K562 (cell line): ENCODE measurements around the gene SPATA2. TPM values are rescaled to one million over a fixed set of nuclear protein-coding genes. Genes with fewer than 3 reads are reported as not detected.

Experiments used
- ETV5 ChIP-seq: sonication (generic); formaldehyde crosslinking; IDR thresholded peaks from 2 replicates; pipeline ENCODE4 v1.4.0; 2020; ENCODE audit warnings: low read depth, mild to moderate bottlenecking, missing genetic modification reagents
- GABPA ChIP-seq: fragments of 200-800 bp; sonication (Bioruptor generic); conservative IDR thresholded peaks from 2 replicates; pipeline ENCODE4 v1.6.1; 2016; ENCODE audit warnings: low read depth, missing genetic modification characterization, missing compliant biosample characterization
- HDAC3 ChIP-seq: fragments of 450-650 bp; IDR thresholded peaks from 2 replicates; pipeline ENCODE4 v1.6.1; 2018; ENCODE audit warnings: borderline replicate concordance, mild to moderate bottlenecking, moderate library complexity; ENCODE audit not compliant: partially characterized antibody
- MAFG ChIP-seq: fragments of 450-650 bp; conservative IDR thresholded peaks from 2 replicates; pipeline ENCODE4 v1.6.1; 2016; ENCODE audit warnings: missing genetic modification characterization, missing compliant biosample characterization
- MNT ChIP-seq, 2 experiments: fragments of 450-650 bp; conservative IDR thresholded peaks; 2 replicates each; pipeline ENCODE4 v1.6.1; 2017; ENCODE audit warnings: mild to moderate bottlenecking in 2 of 2, moderate library complexity in 2 of 2
- PHF8 ChIP-seq: fragments of 200-600 bp; sonication (generic); IDR thresholded peaks from 2 replicates; pipeline ENCODE4 v1.6.1; 2012; ENCODE audit warnings: mixed run types, mild to moderate bottlenecking, inconsistent platforms, low read length, moderate library complexity, borderline replicate concordance
- RBM34 ChIP-seq: fragments of 200-400 bp; formaldehyde crosslinking; IDR thresholded peaks from 2 replicates; pipeline ENCODE4 v1.6.1; 2018; ENCODE audit warnings: low read length, borderline replicate concordance; ENCODE audit not compliant: insufficient read depth
- STAT6 ChIP-seq: sonication (generic); formaldehyde crosslinking; IDR thresholded peaks from 2 replicates; pipeline ENCODE4 v1.8.1; 2023; ENCODE audit warnings: mild to moderate bottlenecking, missing genetic modification reagents
- TAF1 ChIP-seq: IDR thresholded peaks from 2 replicates; pipeline ENCODE4 v1.6.1; 2011; ENCODE audit warnings: mild to moderate bottlenecking, low read length, moderate library complexity; ENCODE audit not compliant: insufficient read depth, control insufficient read depth, severe bottlenecking; ENCODE audit errors: extremely low read depth
- THAP12 ChIP-seq: fragments of 250-450 bp; sonication (Bioruptor Pico); IDR thresholded peaks from 2 replicates; pipeline ENCODE4 v1.9.0; 2021; ENCODE audit warnings: mild to moderate bottlenecking, inconsistent platforms
- ZFP30 ChIP-seq: fragments of 250-450 bp; sonication (Bioruptor Pico); IDR thresholded peaks from 2 replicates; pipeline ENCODE4 v1.8.0; 2022; ENCODE audit warnings: moderate library complexity, mild to moderate bottlenecking, inconsistent platforms, borderline replicate concordance
- ZFPM2 ChIP-seq: fragments of 250-450 bp; sonication (Bioruptor Pico); IDR thresholded peaks from 2 replicates; pipeline ENCODE4 v1.5.1; 2022; ENCODE audit warnings: mild to moderate bottlenecking
- ZNF41 ChIP-seq: fragments of 250-450 bp; sonication (Bioruptor Pico); conservative IDR thresholded peaks from 2 replicates; pipeline ENCODE4 v1.4.0; 2020; ENCODE audit warnings: mild to moderate bottlenecking
- polyA plus RNA-seq, 8 experiments: library from polyadenylated mRNA; depleted of rRNA in 4 of 8; stranded (reverse) in 5 of 8; unstranded in 3 of 8; fragments of >200 nt; fragmentation: Nextera tagmentation in 2 of 8; fragmentation: Illumina TruSeq in 1 of 8; extraction: Ambion mirVana in 2 of 8; extraction: Trizol in 1 of 8; gene quantifications; 2 replicates each; pipeline versions ENCODE4 v1.2.1 to v1.2.3, GENCODE V29; 2011 to 2014; ENCODE audit warnings: inconsistent platforms in 1 of 8, missing spikeins in 1 of 8
- total RNA-seq, 7 experiments: library from RNA; depleted of rRNA in 6 of 7; stranded (reverse); fragments of >200 nt in 6 of 7; fragmentation: Illumina TruSeq in 2 of 7; extraction: Trizol in 2 of 7; gene quantifications; 2 replicates each; pipeline versions ENCODE4 v1.2.1 to v1.2.3, GENCODE V29; 2011 to 2021; ENCODE audit warnings: low replicate concordance in 1 of 7
- TF ChIP-seq, protein P1 (sequence below): sonication (generic); formaldehyde crosslinking; IDR thresholded peaks from 2 replicates; pipeline ENCODE4 v1.8.0; 2022; ENCODE audit warnings: mild to moderate bottlenecking, missing genetic modification reagents
- TF ChIP-seq, protein P2 (sequence below): IDR thresholded peaks from 2 replicates; pipeline ENCODE4 v1.6.1; 2016; ENCODE audit warnings: missing genetic modification characterization, missing compliant biosample characterization

The SPATA2 gene
- total and polyA plus RNA-seq, 9 of the 15 experiments (the other 6 are each of a cell fraction or from before 2014, with no cell fraction given): 0.46 to 8.2 (median 2.7) TPM

GRCh38 chr20:49916146-49917002 lies 1.0 kb upstream of the SPATA2 start (continued):
- TF ChIP-seq MNT (conservative IDR thresholded peaks at IDR 0.05) (no peak), ETV5 (CRISPR knock-in tag) (no peak), RBM34 (no peak), THAP12 (CRISPR knock-in tag) (no peak), ZFPM2 (CRISPR knock-in tag) (no peak), STAT6 (no peak), HDAC3 (no peak), TAF1 (peak; percentile 34), ZNF41 (CRISPR knock-in tag) (no peak), GABPA (no peak), MAFG (no peak), ZFP30 (no peak), PHF8 (peak; percentile 20; the same call in 1 of the 2 replicates)
- TF ChIP-seq, protein P1, sequence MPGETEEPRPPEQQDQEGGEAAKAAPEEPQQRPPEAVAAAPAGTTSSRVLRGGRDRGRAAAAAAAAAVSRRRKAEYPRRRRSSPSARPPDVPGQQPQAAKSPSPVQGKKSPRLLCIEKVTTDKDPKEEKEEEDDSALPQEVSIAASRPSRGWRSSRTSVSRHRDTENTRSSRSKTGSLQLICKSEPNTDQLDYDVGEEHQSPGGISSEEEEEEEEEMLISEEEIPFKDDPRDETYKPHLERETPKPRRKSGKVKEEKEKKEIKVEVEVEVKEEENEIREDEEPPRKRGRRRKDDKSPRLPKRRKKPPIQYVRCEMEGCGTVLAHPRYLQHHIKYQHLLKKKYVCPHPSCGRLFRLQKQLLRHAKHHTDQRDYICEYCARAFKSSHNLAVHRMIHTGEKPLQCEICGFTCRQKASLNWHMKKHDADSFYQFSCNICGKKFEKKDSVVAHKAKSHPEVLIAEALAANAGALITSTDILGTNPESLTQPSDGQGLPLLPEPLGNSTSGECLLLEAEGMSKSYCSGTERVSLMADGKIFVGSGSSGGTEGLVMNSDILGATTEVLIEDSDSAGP (CRISPR knock-in tag): no peak
- TF ChIP-seq, protein P2, sequence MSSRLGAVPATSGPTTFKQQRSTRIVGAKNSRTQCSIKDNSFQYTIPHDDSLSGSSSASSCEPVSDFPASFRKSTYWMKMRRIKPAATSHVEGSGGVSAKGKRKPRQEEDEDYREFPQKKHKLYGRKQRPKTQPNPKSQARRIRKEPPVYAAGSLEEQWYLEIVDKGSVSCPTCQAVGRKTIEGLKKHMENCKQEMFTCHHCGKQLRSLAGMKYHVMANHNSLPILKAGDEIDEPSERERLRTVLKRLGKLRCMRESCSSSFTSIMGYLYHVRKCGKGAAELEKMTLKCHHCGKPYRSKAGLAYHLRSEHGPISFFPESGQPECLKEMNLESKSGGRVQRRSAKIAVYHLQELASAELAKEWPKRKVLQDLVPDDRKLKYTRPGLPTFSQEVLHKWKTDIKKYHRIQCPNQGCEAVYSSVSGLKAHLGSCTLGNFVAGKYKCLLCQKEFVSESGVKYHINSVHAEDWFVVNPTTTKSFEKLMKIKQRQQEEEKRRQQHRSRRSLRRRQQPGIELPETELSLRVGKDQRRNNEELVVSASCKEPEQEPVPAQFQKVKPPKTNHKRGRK (tag): no peak
